Measurements from ENCODE around the gene CRYGA. TPM values are rescaled to one million over a fixed set of nuclear protein-coding genes. Genes with fewer than 3 reads are reported as not detected.
"Not testable (repeated sequence)": the region's sequence is repeated elsewhere in the genome, so short reads cannot be mapped to it uniquely, and the experiment has no call there.

The CRYGA gene
- polyA plus RNA-seq, 3 donors = not detected

DNA sequence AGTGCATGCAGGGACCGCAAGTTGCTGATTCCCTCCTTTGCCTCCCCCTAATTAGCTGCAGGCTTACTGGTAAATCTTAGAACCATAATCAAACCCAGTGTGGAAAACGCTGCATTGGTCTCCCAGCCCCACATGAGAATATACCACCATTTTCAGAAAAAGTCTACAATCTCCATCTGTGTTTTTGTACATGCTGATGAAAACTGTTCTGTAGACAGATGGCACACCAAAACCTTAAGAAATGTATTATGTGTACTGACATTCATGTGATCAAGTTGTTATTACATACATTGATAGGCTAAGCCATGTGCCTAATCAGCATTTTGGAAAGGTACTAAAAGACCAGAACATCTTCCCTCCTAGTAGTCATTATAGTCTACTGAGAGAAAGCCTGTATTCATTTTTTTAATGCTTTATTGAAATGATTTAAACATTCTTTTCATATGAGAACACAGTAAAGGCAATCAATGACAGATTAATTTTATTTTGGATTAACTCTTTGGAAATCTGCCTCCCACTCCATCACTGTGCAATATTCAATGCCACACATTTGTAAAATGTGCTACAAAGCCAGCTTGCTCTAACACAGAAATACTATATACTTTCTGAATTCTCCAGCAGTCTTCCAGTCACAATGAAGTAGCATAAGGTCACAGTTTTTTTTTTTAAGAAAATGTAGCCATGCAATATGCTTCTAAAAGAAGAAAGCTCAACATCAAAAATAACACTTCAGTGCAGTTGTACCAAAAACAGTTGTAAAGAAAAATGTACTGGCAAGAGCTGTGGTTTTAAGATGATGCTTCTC lies 1.8 kb upstream of the CRYGA start:
- no peak for DNase-seq

- DNase-seq = no peak
Measured at GRCh38 chr2:208156439-208156838, 7.0 kb downstream of the CRYGA start.

DNA sequence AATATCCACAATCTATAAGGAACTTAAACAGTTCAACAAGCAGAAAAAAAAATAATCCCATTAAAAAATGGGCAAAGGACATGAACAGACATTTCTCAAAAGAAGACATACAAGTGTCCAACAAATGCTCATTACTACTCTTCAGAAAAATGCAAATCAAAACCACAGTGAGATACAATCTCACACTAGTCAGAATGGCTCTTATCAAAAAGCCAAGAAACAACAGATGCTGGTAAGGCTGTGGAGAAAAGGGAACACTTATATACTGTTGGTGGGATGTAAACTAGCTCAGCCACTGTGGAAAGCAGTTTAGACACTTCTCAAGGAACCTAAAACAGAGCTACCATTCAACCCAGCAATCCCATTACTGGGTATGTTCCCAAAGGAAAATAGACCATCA lies 10.2 kb downstream of the CRYGA start:
- DNase-seq = no peak

DNA sequence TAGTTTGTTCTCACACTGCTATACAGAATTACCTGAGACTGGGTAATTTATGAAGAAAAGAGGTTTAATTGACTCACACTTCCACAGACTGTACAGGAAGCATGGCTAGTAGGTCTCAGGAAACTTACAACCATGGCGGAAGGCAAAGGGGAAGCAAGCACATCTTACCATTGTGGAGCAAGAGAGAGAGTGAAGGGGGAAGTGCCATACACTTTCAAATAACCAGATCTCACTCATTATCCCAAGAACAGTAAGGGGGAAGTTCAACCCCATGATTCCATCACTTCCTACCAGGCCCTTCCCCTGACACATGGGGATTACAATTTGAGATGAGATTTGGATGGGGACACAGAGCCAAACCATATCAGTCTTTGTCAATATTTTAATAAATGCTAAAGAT lies 12.4 kb downstream of the CRYGA start:
- no peak for DNase-seq

GRCh38 chr2:208150094-208150493 lies 13.3 kb downstream of the CRYGA start:
- no peak for DNase-seq

- no peak for DNase-seq
Measured at GRCh38 chr2:208148803-208149202, 14.6 kb downstream of the CRYGA start.

DNA sequence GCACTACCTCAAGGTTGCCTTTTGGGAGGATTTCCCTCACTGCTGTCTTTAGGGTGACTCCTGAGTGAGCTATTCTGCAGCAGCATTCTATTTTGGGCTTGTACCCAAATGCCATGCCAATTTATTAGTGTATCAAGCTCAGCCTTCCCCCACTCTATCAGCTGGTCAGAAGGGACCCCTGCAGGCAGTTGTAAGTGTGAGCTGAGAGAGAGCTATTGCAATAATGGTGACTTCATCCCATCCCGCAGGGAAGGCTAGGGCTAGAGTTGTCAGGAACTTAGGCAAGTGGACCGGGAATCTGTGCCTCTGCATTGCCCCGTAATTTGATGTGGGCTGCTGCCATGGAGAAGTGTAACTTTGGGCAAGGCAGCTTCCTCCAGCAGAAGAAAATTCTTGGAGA lies 15.6 kb downstream of the CRYGA start:
- DNase-seq = no peak

DNA sequence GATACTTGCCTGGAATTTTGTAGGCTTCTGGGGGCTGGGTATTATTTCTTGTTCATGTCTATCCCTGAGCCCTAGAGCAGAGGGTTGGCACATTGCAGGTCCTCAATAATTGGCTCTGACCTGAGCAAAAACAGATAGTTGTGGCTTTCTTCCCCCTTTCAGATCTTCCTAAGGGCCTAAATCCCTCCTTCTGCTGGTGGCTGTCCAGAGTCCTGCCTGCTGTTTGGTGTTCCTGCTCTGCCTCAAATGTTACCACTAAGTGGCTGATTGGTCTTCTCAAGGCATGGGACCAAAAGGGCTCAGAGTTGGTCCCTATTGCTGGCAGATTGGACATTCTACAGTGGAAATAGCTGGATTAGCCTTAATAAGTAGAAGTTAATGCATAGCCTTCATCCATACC lies 16.4 kb downstream of the CRYGA start:
- DNase-seq = no peak

DNA sequence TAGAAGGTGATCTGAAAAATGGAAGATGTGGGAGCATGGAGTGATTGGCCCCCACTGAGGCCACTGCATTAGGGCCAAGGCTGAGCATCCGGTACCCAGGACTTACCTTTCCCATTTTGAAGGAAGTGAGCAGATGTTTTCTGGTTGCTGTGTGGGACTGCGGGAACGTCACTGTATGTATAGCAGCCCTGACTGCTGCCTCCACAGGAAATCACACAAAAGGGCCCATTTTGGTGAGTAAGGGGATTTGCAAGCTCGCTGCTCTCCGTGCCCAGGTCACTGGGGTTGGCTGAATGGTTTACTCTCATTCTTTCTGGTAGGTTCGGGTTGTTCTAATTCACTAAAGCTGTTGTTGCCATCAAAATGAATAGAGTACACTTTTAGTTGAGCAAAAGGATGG lies 17.4 kb downstream of the CRYGA start, which contains the start of gene CRYGB:
TSS of gene CRYGB (minus strand) at position 153 of the 400 bp plus-strand sequence. CDS start at position 115, 38 bp downstream.
- no peak for DNase-seq

DNA sequence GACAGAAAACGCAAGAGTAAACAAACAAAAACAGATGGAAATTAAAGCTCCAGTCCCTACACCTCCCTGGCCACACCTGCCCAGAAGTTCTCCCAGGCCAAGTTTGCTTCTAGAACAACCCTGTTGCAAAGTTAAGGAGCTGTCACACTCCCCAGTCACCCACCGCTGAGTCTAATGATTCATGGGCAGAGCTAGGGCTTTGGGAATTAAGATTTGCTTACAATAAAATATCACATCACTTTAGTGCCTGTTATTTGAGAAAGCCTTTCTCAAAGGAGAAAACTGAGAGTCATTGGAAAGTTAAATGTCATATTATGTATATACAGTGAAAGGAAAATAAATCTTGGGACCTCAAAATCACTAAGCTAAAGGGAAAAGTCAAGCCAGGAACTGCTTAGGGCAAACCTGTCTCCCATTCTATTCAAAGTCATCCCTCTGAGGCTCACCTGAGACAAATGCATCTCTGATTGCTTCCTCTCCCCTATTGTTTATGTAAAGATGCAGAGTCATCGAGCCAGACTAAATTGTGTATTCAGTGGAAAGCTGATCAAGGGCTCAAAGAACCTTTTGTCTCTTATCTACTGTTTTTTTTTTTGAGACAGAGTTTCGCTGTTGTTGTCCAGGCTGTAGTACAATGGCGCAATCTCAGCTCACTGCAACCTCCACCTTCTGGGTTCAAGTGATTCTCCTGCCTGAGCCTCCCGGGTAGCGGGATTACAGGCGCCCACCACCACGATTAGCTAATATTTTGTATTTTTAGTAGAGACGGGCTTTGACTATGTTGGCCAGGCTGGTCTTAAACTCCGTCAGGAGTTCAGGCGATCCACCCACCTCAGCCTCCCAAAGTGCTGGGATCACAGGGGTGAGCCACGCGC lies 20.2 kb downstream of the CRYGA start:
- DNase-seq = no peak

- DNase-seq = no peak
Measured at GRCh38 chr2:208142240-208142924, 21.0 kb downstream of the CRYGA start.

DNA sequence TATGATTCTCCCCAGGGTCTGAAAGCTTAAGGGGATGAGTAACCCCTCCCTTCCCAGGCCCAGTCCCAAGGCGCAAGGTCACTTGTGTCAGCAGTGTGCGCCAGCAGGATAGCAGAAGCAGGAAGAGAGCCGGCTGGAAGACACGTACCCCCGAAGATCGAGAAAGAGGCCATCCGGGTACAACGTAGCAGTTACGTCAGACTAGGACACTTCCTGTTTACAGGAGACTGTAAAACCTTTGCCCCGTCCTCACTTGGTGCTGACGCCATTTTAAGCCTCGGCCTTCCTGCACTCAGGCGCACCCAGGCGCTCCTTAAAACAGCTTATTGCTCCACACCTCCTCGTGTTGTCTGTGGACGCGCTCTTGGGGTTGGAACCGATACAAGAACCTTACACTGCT lies 23.9 kb downstream of the CRYGA start:
- DNase-seq = no peak

DNA sequence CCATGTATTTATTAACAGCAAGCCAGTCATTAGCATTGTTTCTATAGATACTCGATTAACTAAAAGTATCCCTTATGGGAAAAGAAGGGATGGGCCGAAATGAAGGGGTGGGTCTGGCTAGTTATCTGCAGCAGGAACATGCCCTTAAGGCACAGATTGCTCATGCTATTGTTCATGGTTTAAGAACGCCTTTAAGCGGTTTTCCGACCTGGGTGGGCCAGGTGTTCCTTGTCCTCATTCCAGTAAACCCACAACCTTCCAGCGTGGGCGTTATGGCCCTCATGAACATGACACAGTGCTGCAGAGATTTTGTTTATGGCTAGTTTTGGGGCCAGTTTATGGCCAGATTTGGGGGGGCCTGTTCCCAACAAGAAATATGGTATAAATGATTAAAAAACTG lies 25.1 kb downstream of the CRYGA start:
- DNase-seq = not testable (repeated sequence)

DNA sequence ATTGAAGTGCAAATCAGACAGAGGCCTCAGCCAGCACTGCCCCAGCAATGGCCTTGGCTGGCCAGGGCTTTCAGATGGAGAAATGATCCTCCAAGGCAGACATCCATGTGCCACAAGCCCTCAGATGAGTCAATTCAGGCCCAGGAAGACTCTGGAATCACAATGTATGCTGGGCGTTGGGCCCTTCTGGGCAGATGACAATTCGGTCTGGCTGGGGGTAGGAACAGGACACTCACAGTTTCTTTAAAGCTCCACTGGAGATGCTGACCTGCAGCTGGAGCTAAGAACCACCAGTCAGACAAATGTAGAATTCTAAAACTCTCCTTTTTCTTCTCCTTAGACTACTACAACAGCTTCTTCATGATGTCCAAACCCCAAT lies 26.7 kb downstream of the CRYGA start:
- no peak for DNase-seq

GRCh38 chr2:208135794-208136715 lies 27.3 kb downstream of the CRYGA start:
- DNase-seq = no peak

- no peak for DNase-seq
Measured at GRCh38 chr2:208134928-208135586, 28.3 kb downstream of the CRYGA start.

DNA sequence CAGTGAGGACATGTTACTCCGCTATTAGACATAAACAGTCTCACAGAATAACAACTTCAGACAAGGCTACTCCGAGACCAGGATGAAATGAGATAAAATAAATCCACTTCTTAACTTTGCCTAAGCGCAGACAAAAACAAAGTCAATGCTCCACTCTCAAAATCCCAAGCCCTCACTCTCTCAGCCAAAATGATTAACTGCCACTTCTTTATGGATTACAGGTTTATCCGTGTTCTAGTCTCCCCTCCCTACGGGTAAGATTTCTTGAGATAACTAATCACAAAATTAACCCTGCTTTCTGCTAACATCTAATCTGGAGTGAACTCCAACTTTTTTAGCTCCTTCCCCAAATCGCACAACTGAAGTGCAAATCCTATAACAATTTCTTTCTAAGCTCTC lies 32.7 kb downstream of the CRYGA start:
- DNase-seq = no peak

- no peak for DNase-seq
Measured at GRCh38 chr2:208129744-208130711, 33.4 kb downstream of the CRYGA start, which contains the start of gene CRYGC. Gene CRYGC (minus strand): TSS chr2:208129828. CDS start chr2:208129792, 36 bp downstream.

GRCh38 chr2:208128136-208128535 lies 35.3 kb downstream of the CRYGA start:
- no peak for DNase-seq
